DOHH2 (cell line): ENCODE data around the gene MGLL.
A peak's percentile ranks its signal among the peaks of the same experiment; 100 is the strongest.

Experiments
- EZH2phosphoT487 ChIP-seq: fragments of 200-600 bp; sonication (generic); IDR thresholded peaks from 2 replicates; pipeline ENCODE4 v1.6.1; 2017; ENCODE audit warnings: borderline replicate concordance, mild to moderate bottlenecking, antibody characterized with exemption, low read length, moderate library complexity, mixed read lengths
- TF ChIP-seq, protein P1 (sequence below): fragments of 200-600 bp; sonication (generic); IDR thresholded peaks from one replicate; pipeline ENCODE4 v1.5.1; 2014; ENCODE audit warnings: antibody characterized with exemption, mild to moderate bottlenecking, low read depth, low read length; ENCODE audit not compliant: poor library complexity, severe bottlenecking

DNA sequence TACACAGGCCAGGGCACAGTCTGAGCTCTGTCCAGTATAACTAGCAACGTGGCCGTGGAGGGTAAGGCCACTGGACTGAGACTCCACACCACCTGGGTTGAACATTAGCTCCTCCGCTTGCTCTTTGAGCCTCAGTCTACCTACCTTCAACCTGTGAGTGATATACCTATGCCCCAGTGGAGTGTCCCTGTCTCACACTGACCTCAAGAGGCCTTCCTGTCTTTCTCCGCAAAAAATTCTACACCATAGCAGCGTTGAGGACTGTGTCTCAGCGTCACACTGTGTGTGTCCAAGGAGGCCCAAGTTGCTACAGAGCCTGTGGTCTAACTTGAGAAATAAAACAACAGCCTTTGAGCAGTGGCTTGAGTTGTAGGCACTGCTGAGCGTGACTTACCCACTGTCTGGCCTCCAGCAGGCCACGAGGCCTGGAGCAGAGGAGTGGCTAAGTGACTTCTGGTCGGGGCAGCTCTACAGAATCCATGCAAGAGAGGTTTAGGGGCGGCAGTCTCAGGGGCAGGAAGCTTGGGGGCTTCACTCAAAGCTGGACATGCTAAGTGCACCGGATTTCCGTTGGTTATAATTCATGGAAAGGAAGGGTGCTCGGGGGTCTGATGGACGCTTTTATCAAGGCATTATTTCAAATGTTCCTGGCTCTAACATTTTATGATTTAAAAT, 2.0 kb upstream of the MGLL start:
- TF ChIP-seq, protein P1, sequence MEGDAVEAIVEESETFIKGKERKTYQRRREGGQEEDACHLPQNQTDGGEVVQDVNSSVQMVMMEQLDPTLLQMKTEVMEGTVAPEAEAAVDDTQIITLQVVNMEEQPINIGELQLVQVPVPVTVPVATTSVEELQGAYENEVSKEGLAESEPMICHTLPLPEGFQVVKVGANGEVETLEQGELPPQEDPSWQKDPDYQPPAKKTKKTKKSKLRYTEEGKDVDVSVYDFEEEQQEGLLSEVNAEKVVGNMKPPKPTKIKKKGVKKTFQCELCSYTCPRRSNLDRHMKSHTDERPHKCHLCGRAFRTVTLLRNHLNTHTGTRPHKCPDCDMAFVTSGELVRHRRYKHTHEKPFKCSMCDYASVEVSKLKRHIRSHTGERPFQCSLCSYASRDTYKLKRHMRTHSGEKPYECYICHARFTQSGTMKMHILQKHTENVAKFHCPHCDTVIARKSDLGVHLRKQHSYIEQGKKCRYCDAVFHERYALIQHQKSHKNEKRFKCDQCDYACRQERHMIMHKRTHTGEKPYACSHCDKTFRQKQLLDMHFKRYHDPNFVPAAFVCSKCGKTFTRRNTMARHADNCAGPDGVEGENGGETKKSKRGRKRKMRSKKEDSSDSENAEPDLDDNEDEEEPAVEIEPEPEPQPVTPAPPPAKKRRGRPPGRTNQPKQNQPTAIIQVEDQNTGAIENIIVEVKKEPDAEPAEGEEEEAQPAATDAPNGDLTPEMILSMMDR = no peak
- TF ChIP-seq EZH2phosphoT487 = peak; percentile 53; the same call in 1 of the 2 replicates
